Measurements from ENCODE around the gene ARL15. TPM values are rescaled to one million over a fixed set of nuclear protein-coding genes. Genes with fewer than 3 reads are reported as not detected.
"Not testable (repeated sequence)": the region's sequence is repeated elsewhere in the genome, so short reads cannot be mapped to it uniquely, and the experiment has no call there.

Gene ARL15
- total and polyA plus RNA-seq, 2 donors: 25.4 to 91.4 TPM

- DNase-seq (ENCODE audit: extremely low spot score): no peak
- Histone ChIP-seq H3K4me3 (ENCODE audit: low read depth, low read length) (no peak overlapping the region), H3K27ac (ENCODE audit: low read depth) (no peak overlapping the region), H3K4me1 (ENCODE audit: insufficient read depth) (no peaks in the 10 kb centered on the region), H3K36me3 (ENCODE audit: insufficient read depth) (no peaks in the 10 kb centered on the region)
- 93% methylated on average over 1 of the region's 1 CpG for WGBS
These were observed 229.0 kb downstream of the ARL15 start for GRCh38 chr5:54081415-54081814.

GRCh38 chr5:54080831-54081230, 229.5 kb downstream of the ARL15 start:
- Histone ChIP-seq H3K4me3 (ENCODE audit: low read depth, low read length) (no peak overlapping the region), H3K27ac (ENCODE audit: low read depth) (no peak overlapping the region), H3K4me1 (ENCODE audit: insufficient read depth) (no peaks in the 10 kb centered on the region), H3K36me3 (ENCODE audit: insufficient read depth) (no peaks in the 10 kb centered on the region)
- 92% methylated on average over 5 of the region's 5 CpGs for WGBS
- DNase-seq (ENCODE audit: extremely low spot score): no peak

GRCh38 chr5:54073735-54074134, 236.6 kb downstream of the ARL15 start:
- H3K4me3 ChIP-seq (ENCODE audit: low read depth, low read length): no peak overlapping the region
- WGBS: 53% methylated on average over 2 of the region's 2 CpGs
- no peaks in the 10 kb centered on the region for H3K4me1 ChIP-seq (ENCODE audit: insufficient read depth)
- DNase-seq (ENCODE audit: extremely low spot score): no peak
- no peak overlapping the region for H3K27ac ChIP-seq (ENCODE audit: low read depth)
- H3K36me3 ChIP-seq (ENCODE audit: insufficient read depth): no peaks in the 10 kb centered on the region

GRCh38 chr5:54073131-54073530, 237.2 kb downstream of the ARL15 start:
- DNase-seq (ENCODE audit: extremely low spot score): no peak
- Histone ChIP-seq H3K27ac (ENCODE audit: low read depth) (no peak overlapping the region), H3K4me1 (ENCODE audit: insufficient read depth) (no peaks in the 10 kb centered on the region), H3K36me3 (ENCODE audit: insufficient read depth) (no peaks in the 10 kb centered on the region), H3K4me3 (ENCODE audit: low read depth, low read length) (no peak overlapping the region)
- 56% methylated on average over 3 of the region's 3 CpGs for WGBS

GRCh38 chr5:54066433-54066832, 243.9 kb downstream of the ARL15 start:
- WGBS: 90% methylated on average over 2 of the region's 2 CpGs
- H3K4me3 ChIP-seq (ENCODE audit: low read depth, low read length): no peak overlapping the region

DNA sequence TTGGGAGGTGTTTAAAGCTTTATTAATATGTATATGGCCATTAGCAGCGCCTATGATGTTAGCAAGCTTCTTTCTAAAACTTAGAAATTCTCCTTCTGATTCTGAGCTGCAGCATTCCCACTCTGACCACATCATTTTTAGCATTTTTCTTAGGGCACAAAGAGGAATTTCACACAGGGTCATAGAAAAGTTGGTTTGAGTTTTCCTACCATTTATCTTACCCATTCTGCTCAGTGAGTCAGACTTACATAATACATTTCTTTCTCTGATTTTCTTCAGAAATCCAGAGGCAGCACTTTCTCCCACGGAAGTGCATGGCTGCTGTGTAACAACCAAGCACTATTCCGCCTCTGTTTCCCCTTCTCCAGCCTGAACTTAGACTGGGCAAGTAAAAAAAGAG, 246.6 kb downstream of the ARL15 start:
- H3K4me3 ChIP-seq (ENCODE audit: low read depth, low read length): no peak overlapping the region
- WGBS: 95% methylated on average over 3 of the region's 3 CpGs
- DNase-seq (ENCODE audit: extremely low spot score): no peak
- no peaks in the 10 kb centered on the region for H3K4me1 ChIP-seq (ENCODE audit: insufficient read depth)
- no peaks in the 10 kb centered on the region for H3K36me3 ChIP-seq (ENCODE audit: insufficient read depth)
- H3K27ac ChIP-seq (ENCODE audit: low read depth): no peak overlapping the region

More at GRCh38 chr5:54066433-54066832, 243.9 kb downstream of the ARL15 start:
- H3K27ac ChIP-seq (ENCODE audit: low read depth): no peak overlapping the region
- H3K4me1 ChIP-seq (ENCODE audit: insufficient read depth): no peaks in the 10 kb centered on the region
- no peaks in the 10 kb centered on the region for H3K36me3 ChIP-seq (ENCODE audit: insufficient read depth)
- no peak for DNase-seq (ENCODE audit: extremely low spot score)

DNA sequence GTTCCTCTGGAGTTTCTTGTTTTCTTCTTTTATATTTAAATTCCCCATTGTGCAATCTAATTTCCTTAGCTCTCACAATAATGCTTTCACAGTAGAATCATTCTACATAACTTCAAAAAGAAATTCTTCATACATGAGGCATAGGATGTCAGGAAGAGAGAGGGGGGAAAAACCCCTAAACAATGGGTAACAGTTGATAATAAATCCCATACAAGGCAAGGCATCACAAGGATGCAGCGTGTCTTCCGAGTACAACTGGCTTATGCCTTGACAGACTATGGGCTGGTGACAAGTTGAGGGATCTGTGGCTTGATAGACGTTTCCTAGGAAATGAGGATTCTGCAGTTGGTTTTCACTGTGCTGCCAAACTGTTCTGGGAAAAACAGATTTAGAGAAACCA, 247.4 kb downstream of the ARL15 start:
- no peak for DNase-seq (ENCODE audit: extremely low spot score)
- Histone ChIP-seq H3K4me3 (ENCODE audit: low read depth, low read length) (no peak overlapping the region), H3K27ac (ENCODE audit: low read depth) (no peak overlapping the region), H3K4me1 (ENCODE audit: insufficient read depth) (no peaks in the 10 kb centered on the region), H3K36me3 (ENCODE audit: insufficient read depth) (no peaks in the 10 kb centered on the region)
- 71% methylated on average over 3 of the region's 3 CpGs for WGBS

DNA sequence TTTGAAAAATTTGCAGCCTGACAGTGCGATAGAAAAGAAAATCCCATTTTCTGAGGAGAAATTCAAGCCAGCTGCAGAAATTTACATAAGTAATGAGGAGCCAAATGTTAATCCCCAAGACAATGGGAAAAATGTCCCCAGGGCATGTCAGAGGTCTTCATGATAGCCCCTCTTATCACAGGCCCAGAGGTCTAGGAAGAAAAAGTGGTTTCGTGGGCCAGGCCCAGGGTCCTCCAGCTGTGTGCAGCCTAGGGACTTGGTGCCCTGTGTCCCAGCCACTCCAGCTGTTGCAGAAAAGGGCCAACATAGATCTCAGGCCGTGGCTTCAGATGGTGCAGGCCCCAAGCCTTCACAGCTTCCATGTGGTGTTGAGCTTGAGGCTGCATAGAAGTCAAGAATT, 249.5 kb downstream of the ARL15 start:
- WGBS: 77% methylated on average over 3 of the region's 3 CpGs

DNA sequence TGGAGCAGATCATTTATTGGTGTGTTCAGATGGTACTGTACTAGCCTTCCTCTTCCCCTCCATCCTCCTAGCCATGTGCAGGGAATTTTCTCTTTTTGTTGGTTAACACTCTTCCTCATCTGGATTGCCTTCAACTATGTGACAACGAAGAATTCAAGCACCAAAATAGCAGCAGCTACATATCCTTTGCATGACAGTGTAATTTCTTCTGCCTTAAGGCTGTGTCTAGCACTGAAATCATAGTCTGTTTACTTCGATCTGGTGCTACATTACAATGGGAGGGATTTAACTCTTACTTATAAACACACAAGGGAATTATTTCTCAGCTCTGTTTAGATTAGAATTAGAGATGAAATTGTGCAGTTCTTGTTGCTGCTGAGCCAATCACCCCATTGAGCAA, 260.4 kb downstream of the ARL15 start:
- DNase-seq (ENCODE audit: extremely low spot score): no peak
- H3K27ac ChIP-seq (ENCODE audit: low read depth): no peak overlapping the region
- H3K4me3 ChIP-seq (ENCODE audit: low read depth, low read length): no peak overlapping the region
- 23% methylated on average over 2 of the region's 2 CpGs for WGBS
- H3K4me1 ChIP-seq (ENCODE audit: insufficient read depth): no peaks in the 10 kb centered on the region
- H3K36me3 ChIP-seq (ENCODE audit: insufficient read depth): no peaks in the 10 kb centered on the region

More for the DNA sequence above, 249.5 kb downstream of the ARL15 start:
- not testable (repeated sequence) for H3K4me3 ChIP-seq (ENCODE audit: low read depth, low read length); H3K27ac ChIP-seq (ENCODE audit: low read depth); H3K36me3 ChIP-seq (ENCODE audit: insufficient read depth); H3K4me1 ChIP-seq (ENCODE audit: insufficient read depth); DNase-seq (ENCODE audit: extremely low spot score)

DNA sequence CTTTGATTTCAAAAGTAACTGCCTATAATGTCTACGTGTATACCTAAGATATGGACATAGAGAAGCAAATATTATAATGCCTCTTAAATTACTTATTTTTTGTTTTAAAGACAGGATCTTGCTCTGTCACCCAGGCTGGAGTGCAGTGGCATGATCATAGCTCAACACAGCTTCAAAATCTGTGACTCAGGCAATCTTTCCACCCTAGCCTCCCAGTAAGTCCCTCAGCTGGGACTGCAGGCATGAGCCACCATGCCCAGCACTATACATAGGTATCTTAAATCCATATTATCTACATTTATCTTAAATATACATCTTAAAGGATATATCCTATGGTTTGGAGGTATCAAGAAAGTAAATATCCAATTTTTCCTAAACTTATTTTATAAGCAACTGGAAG, 261.2 kb downstream of the ARL15 start:
- no peak for DNase-seq (ENCODE audit: extremely low spot score)
- Histone ChIP-seq H3K36me3 (ENCODE audit: insufficient read depth) (no peaks in the 10 kb centered on the region), H3K4me1 (ENCODE audit: insufficient read depth) (no peaks in the 10 kb centered on the region), H3K27ac (ENCODE audit: low read depth) (no peak overlapping the region), H3K4me3 (ENCODE audit: low read depth, low read length) (no peak overlapping the region)
- 98% methylated on average over 1 of the region's 1 CpG for WGBS

- Histone ChIP-seq H3K27ac (ENCODE audit: low read depth) (no peak overlapping the region), H3K4me1 (ENCODE audit: insufficient read depth) (no peaks in the 10 kb centered on the region), H3K36me3 (ENCODE audit: insufficient read depth) (no peaks in the 10 kb centered on the region), H3K4me3 (ENCODE audit: low read depth, low read length) (no peak overlapping the region)
- 91% methylated on average over 4 of the region's 4 CpGs for WGBS
- DNase-seq (ENCODE audit: extremely low spot score): no peak
These were observed 265.1 kb downstream of the ARL15 start for GRCh38 chr5:54045077-54045792.

GRCh38 chr5:54044276-54044675, 266.1 kb downstream of the ARL15 start:
- not testable (repeated sequence) for H3K36me3 ChIP-seq (ENCODE audit: insufficient read depth); DNase-seq (ENCODE audit: extremely low spot score); H3K27ac ChIP-seq (ENCODE audit: low read depth); H3K4me3 ChIP-seq (ENCODE audit: low read depth, low read length); H3K4me1 ChIP-seq (ENCODE audit: insufficient read depth)
- 97% methylated on average over 10 of the region's 10 CpGs for WGBS

- no peak overlapping the region for H3K4me3 ChIP-seq (ENCODE audit: low read depth, low read length)
- WGBS: 50% methylated on average over 1 of the region's 1 CpG
- H3K36me3 ChIP-seq (ENCODE audit: insufficient read depth): no peaks in the 10 kb centered on the region
- H3K4me1 ChIP-seq (ENCODE audit: insufficient read depth): no peaks in the 10 kb centered on the region
- H3K27ac ChIP-seq (ENCODE audit: low read depth): no peak overlapping the region
- DNase-seq (ENCODE audit: extremely low spot score): no peak
These were observed 269.6 kb downstream of the ARL15 start for GRCh38 chr5:54040804-54041203.

DNA sequence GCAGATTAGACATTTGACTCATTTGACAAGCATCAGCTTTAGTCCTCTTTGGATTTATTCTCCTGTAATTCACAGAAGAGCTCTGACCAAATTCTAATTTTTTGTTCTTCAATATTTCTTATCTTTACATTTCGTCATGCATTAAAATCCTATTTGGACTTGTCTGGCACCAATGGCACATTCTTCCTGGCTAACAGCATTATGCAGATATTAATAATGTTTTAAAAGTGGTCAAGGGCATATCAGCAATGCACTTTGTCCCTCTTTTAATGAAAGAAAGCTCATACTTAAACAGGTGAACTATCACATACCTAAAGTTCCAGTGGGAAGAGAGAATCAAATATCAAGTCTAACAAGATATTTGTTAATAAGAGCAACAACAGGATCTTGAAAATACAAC, 270.4 kb downstream of the ARL15 start:
- no peaks in the 10 kb centered on the region for H3K4me1 ChIP-seq (ENCODE audit: insufficient read depth)
- 82% methylated on average over 1 of the region's 1 CpG for WGBS
- H3K27ac ChIP-seq (ENCODE audit: low read depth): no peak overlapping the region
- no peaks in the 10 kb centered on the region for H3K36me3 ChIP-seq (ENCODE audit: insufficient read depth)
- H3K4me3 ChIP-seq (ENCODE audit: low read depth, low read length): no peak overlapping the region
- no peak for DNase-seq (ENCODE audit: extremely low spot score)

- WGBS: 96% methylated on average over 1 of the region's 1 CpG
- no peak overlapping the region for H3K4me3 ChIP-seq (ENCODE audit: low read depth, low read length)
- no peak for DNase-seq (ENCODE audit: extremely low spot score)
- H3K36me3 ChIP-seq (ENCODE audit: insufficient read depth): no peaks in the 10 kb centered on the region
- H3K4me1 ChIP-seq (ENCODE audit: insufficient read depth): no peaks in the 10 kb centered on the region
- H3K27ac ChIP-seq (ENCODE audit: low read depth): no peak overlapping the region
These were observed 273.2 kb downstream of the ARL15 start for GRCh38 chr5:54037205-54037604.
